OCI-LY7 (cell line): ENCODE measurements around the gene PLCE1. TPM values are rescaled to one million over a fixed set of nuclear protein-coding genes. Genes with fewer than 3 reads are reported as not detected.

Experiments used
- BruUV-seq: library from RNA; stranded (reverse); fragments of 400-500 nt; replicated peaks from 2 replicates; lab custom pipeline; 2021; lab: Mats Ljungman, UMichigan
- CTCF ChIA-PET: fragments of 300-600 bp; sonication (Branson Sonifier 250); formaldehyde crosslinking; loops from one replicate; lab custom pipeline; 2022; ENCODE audit warnings: antibody characterized with exemption; ENCODE audit not compliant: unreplicated experiment; lab: Charles Lee
- POLR2A ChIA-PET: fragments of 300-600 bp; sonication (Branson Sonifier 250); formaldehyde crosslinking; loops from one replicate; lab custom pipeline; 2022; ENCODE audit warnings: antibody characterized with exemption; lab: Charles Lee
- DNase-seq: peaks from one replicate; pipeline ENCODE4 v3.0.0-alpha.2; 2015; ENCODE audit warnings: low spot score
- H2AFZ ChIP-seq: fragments of 200-600 bp; sonication (generic), shearing (Covaris generic); 2 replicates; pipeline ENCODE4 v1.6.1; 2014; ENCODE audit warnings: mild to moderate bottlenecking, antibody characterized with exemption, low read length, moderate library complexity
- H3K27ac ChIP-seq: fragments of 200-600 bp; sonication (generic); 2 replicates; pipeline ENCODE4 v1.5.1; 2014; ENCODE audit warnings: mixed run types, low read depth, mild to moderate bottlenecking, moderate library complexity, low read length, inconsistent platforms; ENCODE audit not compliant: poor library complexity, severe bottlenecking
- H3K36me3 ChIP-seq: fragments of 200-600 bp; sonication (generic); 2 replicates; pipeline ENCODE4 v1.6.1; 2014; ENCODE audit warnings: mild to moderate bottlenecking, antibody characterized with exemption, low read length, moderate library complexity, mixed read lengths; ENCODE audit not compliant: insufficient read depth
- H3K4me1 ChIP-seq: fragments of 200-600 bp; sonication (generic); 2 replicates; pipeline ENCODE4 v1.5.1; 2014; ENCODE audit warnings: mild to moderate bottlenecking, low read length; ENCODE audit not compliant: insufficient read depth, poor library complexity, severe bottlenecking
- H3K4me2 ChIP-seq: fragments of 200-600 bp; sonication (generic); 2 replicates; pipeline ENCODE4 v1.6.1; 2014; ENCODE audit warnings: mild to moderate bottlenecking, low read length
- H3K4me3 ChIP-seq: fragments of 200-600 bp; sonication (generic); 2 replicates; pipeline ENCODE4 v1.5.1; 2014; ENCODE audit warnings: mild to moderate bottlenecking, low read depth, low read length; ENCODE audit not compliant: poor library complexity, severe bottlenecking
- H3K79me2 ChIP-seq: fragments of 200-600 bp; sonication (generic); 2 replicates; pipeline ENCODE4 v1.6.1; 2016; ENCODE audit warnings: low read depth, mild to moderate bottlenecking, low read length, moderate library complexity, mixed read lengths; ENCODE audit not compliant: insufficient read depth
- H3K9me2 ChIP-seq: fragments of 200-600 bp; sonication (generic); 2 replicates; pipeline ENCODE4 v1.6.1; 2016; ENCODE audit warnings: mild to moderate bottlenecking, low read length, mixed read lengths; ENCODE audit not compliant: insufficient read depth
- H3K9me3 ChIP-seq: fragments of 200-600 bp; sonication (generic); 2 replicates; pipeline ENCODE4 v1.6.1; 2014; ENCODE audit warnings: mild to moderate bottlenecking, mixed run types, low read length, mixed read lengths
- H4K20me1 ChIP-seq: fragments of 200-600 bp; sonication (generic); 2 replicates; pipeline ENCODE4 v1.6.1; 2014; ENCODE audit warnings: mild to moderate bottlenecking, antibody characterized with exemption, low read length, moderate library complexity, mixed read lengths; ENCODE audit not compliant: insufficient read depth
- EZH2phosphoT487 ChIP-seq: fragments of 200-600 bp; sonication (generic); IDR thresholded peaks from 2 replicates; pipeline ENCODE4 v1.6.1; 2018; ENCODE audit warnings: low read depth, borderline replicate concordance, mild to moderate bottlenecking, mixed run types, antibody characterized with exemption, low read length, moderate library complexity, mixed read lengths
- intact Hi-C: fragments of 100-400 bp; cut with micrococcal nuclease; formaldehyde crosslinking; loops from one replicate; pipeline ENCODE4 v1.10.0; 2022; ENCODE audit not compliant: unreplicated experiment
- total RNA-seq, 2 experiments: library from RNA; depleted of rRNA in 1 of 2; stranded (reverse); fragments of >200 nt in 1 of 2; shearing (Covaris generic) in 1 of 2; gene quantifications; 2 replicates each; pipeline ENCODE4 v1.2.3, GENCODE V29; 2014 to 2022
- TF ChIP-seq, protein P1 (sequence below): fragments of 200-600 bp; sonication (generic); conservative IDR thresholded peaks from 2 replicates; pipeline ENCODE4 v1.5.1; 2014; ENCODE audit warnings: mild to moderate bottlenecking, antibody characterized with exemption, low read length, moderate library complexity, mixed read lengths

PLCE1 gene
- total RNA-seq, 2 experiments from 2014 or later: 0.06 TPM; not detected in 1

DNA sequence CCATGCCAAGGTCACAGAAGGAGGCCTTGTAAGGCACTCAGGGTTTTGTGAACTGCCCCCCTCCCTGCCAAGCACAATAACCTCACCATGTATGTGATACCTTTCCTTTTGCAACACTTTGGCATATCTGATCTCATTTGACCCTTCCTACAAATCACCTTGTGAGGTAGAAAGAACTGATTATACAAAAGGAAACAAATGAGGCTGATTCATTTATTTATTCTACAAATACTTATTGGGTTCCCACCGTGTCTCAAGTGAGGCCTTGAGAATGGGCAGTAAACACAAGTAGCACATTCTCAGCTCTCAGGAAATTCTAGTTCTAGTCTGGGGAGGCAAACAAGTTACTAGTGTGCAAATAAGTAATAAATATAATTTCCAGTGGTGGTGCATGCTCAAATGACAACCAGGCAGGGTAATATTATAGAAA lies 19.6 kb downstream of the PLCE1 start:
- ChIA-PET CTCF (no interaction called here), POLR2A (no interaction called here)
- no peaks in the 10 kb centered on the region for H4K20me1 ChIP-seq
- no peaks in the 10 kb centered on the region for H3K4me1 ChIP-seq
- no peak for DNase-seq
- H3K9me3 ChIP-seq: no peaks in the 10 kb centered on the region
- no peak overlapping the region for H3K4me3 ChIP-seq
- no peak overlapping the region for H3K27ac ChIP-seq
- no peak for TF ChIP-seq EZH2phosphoT487
- TF ChIP-seq, protein P1, sequence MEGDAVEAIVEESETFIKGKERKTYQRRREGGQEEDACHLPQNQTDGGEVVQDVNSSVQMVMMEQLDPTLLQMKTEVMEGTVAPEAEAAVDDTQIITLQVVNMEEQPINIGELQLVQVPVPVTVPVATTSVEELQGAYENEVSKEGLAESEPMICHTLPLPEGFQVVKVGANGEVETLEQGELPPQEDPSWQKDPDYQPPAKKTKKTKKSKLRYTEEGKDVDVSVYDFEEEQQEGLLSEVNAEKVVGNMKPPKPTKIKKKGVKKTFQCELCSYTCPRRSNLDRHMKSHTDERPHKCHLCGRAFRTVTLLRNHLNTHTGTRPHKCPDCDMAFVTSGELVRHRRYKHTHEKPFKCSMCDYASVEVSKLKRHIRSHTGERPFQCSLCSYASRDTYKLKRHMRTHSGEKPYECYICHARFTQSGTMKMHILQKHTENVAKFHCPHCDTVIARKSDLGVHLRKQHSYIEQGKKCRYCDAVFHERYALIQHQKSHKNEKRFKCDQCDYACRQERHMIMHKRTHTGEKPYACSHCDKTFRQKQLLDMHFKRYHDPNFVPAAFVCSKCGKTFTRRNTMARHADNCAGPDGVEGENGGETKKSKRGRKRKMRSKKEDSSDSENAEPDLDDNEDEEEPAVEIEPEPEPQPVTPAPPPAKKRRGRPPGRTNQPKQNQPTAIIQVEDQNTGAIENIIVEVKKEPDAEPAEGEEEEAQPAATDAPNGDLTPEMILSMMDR: no peak
- no peak overlapping the region for H2AFZ ChIP-seq
- no TSS peak for BruUV-seq
- H3K36me3 ChIP-seq: no peaks in the 10 kb centered on the region
- H3K9me2 ChIP-seq: no peaks in the 10 kb centered on the region
- H3K4me2 ChIP-seq: no peak overlapping the region
- intact Hi-C loops: no loop called here
- no peaks in the 10 kb centered on the region for H3K79me2 ChIP-seq

DNA sequence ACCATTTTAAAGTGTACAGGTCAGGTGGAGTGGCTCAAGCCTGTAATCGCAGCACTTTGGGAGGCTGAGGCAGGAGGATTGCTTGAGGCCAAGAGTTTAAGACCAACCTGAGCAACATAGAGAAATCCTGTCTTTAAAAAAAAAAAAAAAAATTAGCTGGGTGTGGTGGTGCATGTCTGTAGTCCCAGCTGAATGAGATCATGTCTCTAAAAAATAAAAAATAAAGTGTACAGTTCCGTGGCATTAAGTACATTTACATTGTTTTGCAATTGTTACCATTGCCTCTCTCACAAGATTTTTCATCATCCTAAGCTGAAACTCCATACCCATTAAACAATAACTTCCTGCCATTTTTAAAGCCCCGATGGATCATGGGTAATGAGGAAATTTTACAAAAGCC lies 20.6 kb downstream of the PLCE1 start:
- no peaks in the 10 kb centered on the region for H3K9me3 ChIP-seq
- H2AFZ ChIP-seq: no peak overlapping the region
- H3K4me3 ChIP-seq: no peak overlapping the region
- H3K27ac ChIP-seq: no peak overlapping the region
- intact Hi-C loops: no loop called here
- no peaks in the 10 kb centered on the region for H3K9me2 ChIP-seq
- no peak overlapping the region for H3K4me2 ChIP-seq
- DNase-seq: no peak
- no peaks in the 10 kb centered on the region for H4K20me1 ChIP-seq
- H3K79me2 ChIP-seq: no peaks in the 10 kb centered on the region
- POLR2A ChIA-PET: no interaction called here
- BruUV-seq: no TSS peak
- no peaks in the 10 kb centered on the region for H3K36me3 ChIP-seq
- TF ChIP-seq, protein P1: no peak
- no peak for TF ChIP-seq EZH2phosphoT487
- CTCF ChIA-PET: no interaction called here
- no peaks in the 10 kb centered on the region for H3K4me1 ChIP-seq

DNA sequence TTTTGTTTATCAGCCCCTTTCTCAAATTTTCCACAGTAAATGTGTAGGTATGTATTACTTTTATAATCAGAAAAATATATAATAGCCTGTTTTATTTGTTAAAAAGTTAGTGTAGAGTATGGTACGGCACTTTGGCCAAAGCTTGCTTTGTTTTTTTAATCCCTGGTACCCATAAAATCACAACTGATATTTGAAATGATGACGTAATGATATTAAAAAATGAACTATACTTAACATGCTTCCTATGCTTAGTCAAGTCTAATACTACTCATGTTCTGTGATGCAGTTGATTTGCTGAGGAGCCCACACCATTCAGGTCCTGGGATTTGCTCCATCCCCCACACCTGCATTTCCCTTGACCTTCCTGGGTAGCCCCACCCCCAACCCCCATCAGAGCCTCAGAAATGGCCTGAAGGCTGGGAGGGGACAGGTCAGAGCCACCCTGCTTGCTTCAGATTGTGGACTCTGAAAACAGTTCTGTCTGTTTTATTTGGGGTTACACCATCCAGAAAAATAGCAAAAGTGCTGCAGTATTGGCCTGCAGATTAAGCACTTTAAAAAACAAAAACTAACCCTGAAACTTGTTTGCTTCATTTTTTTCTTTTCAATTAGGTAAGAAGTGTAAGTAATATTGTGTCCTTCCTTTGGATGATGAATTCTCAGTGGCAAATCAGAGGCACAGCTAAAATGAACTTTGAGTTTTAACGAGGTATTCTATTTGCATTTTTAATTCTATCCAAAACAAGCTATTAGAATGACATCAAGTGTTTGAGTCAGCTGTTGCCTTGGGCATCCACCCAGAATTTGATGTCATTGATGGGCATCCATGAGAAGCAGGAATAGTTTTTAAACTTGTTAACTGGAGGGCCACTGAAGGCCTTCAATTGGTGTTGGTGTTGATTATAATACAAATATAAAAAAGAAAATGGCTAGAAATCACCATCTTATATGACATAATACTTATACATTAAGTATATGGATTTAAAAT lies 23.3 kb downstream of the PLCE1 start:
- Histone ChIP-seq H3K4me1 (no peaks in the 10 kb centered on the region), H3K79me2 (no peaks in the 10 kb centered on the region), H3K36me3 (no peaks in the 10 kb centered on the region), H2AFZ (no peak overlapping the region), H3K9me2 (no peaks in the 10 kb centered on the region), H3K4me3 (no peak overlapping the region), H3K9me3 (no peaks in the 10 kb centered on the region), H3K4me2 (no peak overlapping the region), H3K27ac (no peak overlapping the region), H4K20me1 (no peaks in the 10 kb centered on the region)
- no peak for TF ChIP-seq EZH2phosphoT487
- TF ChIP-seq, protein P1: no peak
- intact Hi-C loops: no loop called here
- ChIA-PET POLR2A (no interaction called here), CTCF (no interaction called here)
- no TSS peak for BruUV-seq
- DNase-seq: no peak
